Fibroblast of gingiva (primary cell): ENCODE results near the gene CENPT.
A peak's percentile ranks its signal among the peaks of the same experiment; 100 is the strongest.
"Not testable (repeated sequence)": the region's sequence is repeated elsewhere in the genome, so short reads cannot be mapped to it uniquely, and the experiment has no call there.

Experiments
- DNase-seq: peaks from one replicate; pipeline ENCODE4 v3.0.0-alpha.2; 2011; ENCODE audit warnings: low read depth

CENPT gene

DNA sequence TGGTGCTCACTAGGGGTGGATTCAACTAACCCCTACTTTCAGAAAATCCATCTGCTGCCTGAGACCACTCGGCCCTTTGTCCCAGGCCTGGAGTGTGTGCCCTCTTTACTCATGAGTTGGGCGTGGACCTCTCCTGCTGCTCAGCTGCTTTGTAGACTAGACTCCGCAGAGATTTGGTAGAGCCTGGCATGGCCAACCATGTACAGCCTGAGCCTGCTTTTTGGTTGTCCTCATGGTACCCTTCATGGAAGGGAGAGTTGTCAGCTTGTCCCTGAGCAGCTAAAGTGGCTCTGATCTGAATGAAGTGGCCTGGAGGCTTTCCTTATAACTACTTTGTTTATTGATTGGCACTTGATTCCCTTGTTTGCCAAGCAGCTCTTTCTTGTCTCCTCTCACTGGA, 26.9 kb upstream of the CENPT start:
- DNase-seq = no peak

DNA sequence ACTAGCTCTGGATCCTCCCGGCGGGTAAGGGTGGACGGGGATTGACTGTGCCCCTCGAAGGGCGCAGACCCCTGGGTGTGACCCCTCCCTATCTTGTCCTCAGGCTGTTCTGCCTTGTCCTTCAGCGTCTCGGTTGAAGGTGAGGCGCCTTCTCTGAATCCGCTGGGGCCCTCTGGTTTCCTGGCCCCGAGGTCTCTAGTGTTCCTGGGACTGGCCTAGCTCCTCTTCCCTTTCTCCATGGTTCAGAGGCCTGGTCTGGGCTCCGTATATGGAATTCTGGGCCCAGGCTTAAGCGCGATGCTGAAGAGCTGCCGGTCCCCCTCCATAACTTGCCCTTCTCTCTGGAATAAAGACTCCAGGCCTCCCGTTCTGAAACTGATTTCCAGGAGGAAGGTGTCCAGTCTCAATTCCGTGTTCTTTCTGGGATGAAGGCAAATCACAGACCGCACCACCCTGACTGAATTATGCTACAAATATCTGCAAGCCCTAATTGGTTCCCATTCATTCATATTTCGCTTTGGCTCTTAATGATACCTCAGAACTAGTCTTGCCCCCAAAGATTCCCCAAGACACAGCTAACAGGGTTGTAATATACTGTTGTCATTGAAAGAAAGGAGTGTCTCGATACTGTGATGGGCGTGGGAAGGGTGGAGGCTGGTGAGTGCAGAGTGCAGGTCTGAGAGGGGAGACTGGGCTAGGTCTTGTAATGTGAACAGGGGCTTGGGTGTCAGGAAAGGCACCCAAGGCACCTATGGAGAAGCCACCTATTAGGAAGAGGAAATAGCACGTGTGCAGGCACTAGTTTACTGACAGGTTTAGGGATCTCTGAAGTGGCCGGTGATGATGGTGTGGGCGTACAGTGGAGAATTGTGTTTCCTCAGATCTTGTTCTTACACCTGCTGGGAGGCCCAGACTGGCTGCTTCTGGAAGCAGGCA, 26.2 kb upstream of the CENPT start:
- DNase-seq = no peak

GRCh38 chr16:67872631-67873434, 25.3 kb upstream of the CENPT start, which contains the start of gene EDC4:
Gene EDC4, plus strand, starts transcription at chr16:67873052. Its CDS starts 210 bp downstream, at chr16:67873262.
- DNase-seq = peak; percentile 79

DNA sequence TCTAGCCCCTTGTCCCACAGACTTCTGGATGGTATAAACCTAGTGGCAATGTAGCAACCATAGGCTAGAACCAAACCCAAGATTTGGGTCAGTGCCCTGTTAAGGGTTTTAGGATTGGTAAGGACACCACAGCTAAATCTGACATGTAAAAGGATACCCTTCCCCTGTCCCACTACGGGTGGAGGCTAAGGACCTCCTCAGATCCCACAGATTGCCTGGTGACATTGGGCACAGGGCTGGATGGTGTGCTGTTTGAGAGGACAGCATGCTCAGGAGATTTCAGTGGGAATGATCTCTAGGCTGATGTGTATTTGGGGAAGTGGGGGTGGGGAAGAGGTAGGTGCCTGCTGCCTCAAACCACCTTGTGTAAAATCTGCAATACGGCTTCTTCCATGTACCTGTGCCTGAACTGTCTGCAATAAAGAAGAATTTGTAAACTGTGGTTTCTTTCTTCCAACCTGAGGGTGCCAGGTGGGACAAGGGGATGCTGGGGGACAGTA, 24.7 kb upstream of the CENPT start:
- no peak for DNase-seq

DNA sequence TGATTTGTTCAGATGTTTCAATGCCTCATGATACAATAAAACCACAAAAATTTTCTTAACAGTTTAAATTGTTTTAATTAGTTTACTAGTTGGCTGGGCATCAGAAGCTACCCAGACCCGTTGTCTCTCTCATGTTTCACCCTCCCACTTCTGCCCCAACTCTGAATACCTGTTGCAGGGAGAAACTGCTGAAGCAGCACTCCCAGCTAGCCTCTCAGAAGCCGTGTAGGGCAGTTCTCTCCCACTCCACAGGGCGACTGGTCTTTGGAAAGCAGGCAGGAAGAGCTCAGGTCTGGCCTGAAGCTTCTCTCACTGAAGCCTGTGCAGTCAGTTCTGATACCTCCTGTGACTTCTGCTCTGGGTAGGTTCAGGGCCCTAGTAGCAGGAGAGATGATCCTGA, 23.8 kb upstream of the CENPT start:
- DNase-seq = no peak

DNA sequence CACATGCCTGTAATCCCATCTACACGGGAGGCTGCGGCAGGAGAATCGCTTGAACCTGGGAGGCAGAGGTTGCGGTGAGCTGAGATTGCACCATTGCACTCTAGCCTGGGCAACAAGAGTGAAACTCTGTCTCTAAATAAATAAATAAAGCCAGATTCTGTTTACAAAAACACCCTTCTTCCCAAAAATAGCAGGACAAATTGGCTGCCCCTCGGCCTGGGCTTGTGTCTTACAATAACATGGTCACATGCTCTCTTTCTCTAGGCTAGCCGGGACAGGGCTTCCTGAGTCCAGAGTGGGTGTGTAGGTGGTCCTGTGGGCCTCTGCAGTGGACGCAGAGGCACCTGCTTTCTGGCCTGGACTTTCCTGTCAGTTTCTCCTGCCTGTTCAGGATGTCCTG, 22.2 kb upstream of the CENPT start:
- no peak for DNase-seq

- no peak for DNase-seq
These were observed 20.8 kb upstream of the CENPT start for GRCh38 chr16:67868290-67868689.

DNA sequence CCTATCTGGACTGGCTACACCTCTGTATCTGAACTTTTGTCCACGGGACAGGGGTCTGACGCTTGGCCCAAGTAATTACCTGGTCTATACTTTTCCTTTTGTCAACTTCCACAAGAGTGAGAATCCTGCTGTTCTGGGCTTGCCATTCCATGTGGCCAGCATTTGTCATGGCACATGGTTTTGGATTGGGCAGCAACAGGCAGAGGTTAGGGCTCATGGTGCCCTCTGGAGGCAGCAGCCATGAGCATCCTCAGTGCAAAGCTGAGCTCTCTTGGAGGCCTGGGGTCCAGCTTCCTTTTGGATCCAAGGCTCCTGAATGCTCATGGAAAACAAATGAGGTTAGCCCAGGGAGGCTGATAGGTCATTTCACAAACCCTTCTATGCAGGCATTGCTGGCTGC, 17.8 kb upstream of the CENPT start:
- peak; percentile 33 for DNase-seq

GRCh38 chr16:67864594-67864993, 17.1 kb upstream of the CENPT start:
- DNase-seq = no peak

DNA sequence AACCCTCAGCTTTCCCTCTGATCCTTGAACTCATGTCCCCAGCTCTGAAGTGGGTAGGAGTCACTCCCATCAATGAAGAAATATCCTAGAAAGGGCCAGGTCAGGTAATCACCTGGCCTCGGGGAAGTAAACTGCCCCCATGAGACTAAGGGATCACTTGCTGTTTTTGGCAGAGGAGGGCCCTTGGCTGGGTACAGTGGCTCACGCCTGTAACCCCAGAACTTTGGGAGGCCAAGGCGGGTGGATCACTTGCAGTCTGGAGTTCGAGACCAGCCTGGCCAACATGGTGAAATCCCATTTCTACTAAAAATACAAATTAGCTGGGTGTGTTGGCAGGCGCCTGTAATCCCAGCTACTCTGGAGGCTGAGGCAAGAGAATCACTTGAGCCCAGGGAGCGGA, 16.6 kb upstream of the CENPT start:
- not testable (repeated sequence) for DNase-seq

GRCh38 chr16:67862623-67863583, 15.4 kb upstream of the CENPT start:
- DNase-seq = peak; percentile 55

- DNase-seq = no peak
These were observed 14.4 kb upstream of the CENPT start for GRCh38 chr16:67861877-67862276.

DNA sequence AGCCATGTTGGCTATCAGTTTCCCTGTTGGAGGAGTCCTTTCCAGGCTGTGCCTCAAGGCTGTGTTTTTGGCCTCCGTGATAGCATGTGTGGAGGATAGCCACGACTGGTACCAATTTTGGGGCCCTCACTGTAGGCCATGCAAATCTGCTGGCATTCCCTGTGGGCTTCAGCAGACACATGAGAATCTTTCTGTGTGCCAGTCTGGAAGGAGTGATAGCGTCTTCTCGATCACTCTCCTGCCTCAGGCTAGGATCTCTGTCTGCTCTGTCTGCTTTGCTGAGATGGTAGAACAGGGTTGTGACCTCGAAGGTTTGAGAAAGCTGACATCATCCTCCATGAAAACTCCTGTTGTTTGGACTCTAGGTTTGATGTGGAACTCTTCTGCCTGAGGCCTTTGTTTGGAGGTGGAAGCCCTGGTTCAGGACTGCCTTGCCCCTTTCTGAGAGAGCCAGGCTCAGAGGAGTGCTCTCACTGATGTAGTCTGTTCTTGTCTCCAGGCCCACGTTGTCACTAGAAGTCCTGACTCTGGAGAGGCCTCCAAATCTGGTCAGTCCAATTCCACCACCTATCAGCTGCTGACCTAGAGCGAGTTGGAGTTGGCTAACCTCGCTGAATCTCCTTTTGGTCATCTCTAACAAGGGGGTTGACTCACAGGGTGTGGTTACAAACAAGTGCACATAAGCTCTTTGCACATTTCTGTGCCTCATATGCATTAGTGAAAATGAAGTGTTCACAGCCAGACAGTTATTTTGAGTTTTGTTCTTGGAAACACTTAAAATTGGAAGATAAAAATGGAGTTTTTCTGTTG, 13.3 kb upstream of the CENPT start:
- no peak for DNase-seq

DNA sequence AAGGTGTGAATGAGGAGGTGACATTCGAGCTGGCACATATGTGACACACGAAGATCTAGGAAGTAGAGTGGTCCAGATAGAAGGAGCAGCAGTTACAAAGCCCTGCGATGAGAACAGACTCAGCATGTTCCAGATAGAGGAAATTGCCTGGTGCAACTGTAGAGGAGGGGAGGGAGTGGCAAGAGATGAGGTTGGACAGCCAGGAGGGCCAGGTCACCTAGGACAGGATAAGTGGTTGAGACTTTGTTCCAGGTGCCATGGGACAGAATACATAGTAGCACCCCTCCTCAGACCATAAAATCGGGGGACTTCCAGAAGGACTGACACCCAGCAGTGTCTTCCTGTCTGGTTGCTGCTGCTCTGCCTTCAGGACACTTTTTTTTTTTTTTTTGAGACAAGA, 11.0 kb upstream of the CENPT start:
- no peak for DNase-seq

- DNase-seq = peak; percentile 94
These were observed 10.2 kb upstream of the CENPT start for GRCh38 chr16:67857547-67858233.

DNA sequence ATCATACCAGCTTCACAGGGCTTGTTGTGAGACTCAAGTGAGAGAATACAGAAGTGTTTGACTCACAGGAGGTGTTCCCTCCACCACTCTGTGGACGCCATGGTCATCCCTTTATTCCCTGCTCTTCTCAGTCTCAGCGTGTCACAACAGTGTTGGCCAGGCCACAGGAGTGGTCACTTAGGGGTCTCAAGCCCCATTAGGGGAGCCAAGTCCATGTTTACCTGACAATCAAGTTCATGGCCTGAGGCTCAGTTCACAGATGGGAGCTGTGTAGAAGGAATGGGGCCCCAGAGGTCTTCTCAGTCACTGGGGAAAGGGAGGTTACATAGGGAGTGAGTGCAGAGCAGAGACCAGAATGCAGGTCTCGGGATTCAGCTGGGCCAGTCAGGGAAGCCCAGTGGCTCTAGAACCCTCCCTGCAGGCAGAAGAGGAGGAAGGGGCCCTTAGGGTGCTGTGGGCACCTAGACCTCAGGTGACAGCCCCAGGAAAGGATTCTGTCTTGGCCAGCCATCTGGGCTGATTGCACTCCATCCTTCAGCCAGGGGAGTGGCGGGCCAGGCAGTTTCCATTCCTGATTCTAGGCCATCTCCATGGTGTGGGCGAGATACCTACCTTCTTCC, 9.5 kb upstream of the CENPT start:
- no peak for DNase-seq

- DNase-seq = no peak
These were observed 8.3 kb upstream of the CENPT start for GRCh38 chr16:67855789-67856188.

DNA sequence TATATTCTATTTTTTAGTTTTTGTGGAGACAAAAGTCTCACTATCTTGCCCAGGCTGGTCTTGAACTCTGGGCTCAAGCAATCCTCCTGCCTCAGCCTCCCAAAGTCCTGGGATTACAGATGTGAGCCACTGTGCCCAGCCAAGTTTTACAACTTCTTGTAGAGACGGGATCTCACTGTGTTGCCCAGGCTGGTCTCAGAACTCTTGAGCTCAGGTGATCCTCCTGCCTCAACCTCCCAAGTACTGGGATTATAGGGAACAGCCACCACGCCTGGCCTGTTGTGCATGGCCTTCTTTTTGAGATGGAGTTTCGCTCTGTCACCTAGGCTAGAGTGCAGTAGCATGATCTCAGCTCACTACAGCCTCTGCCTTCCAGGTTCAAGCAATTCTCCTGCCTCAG, 6.2 kb upstream of the CENPT start:
- DNase-seq = no peak

- no peak for DNase-seq
These were observed 625 bp upstream of the CENPT start for GRCh38 chr16:67848118-67848517.
